ENCODE measurements around the gene CFAP251. TPM values are rescaled to one million over a fixed set of nuclear protein-coding genes. Genes with fewer than 3 reads are reported as not detected.
"Not testable (repeated sequence)": the region's sequence is repeated elsewhere in the genome, so short reads cannot be mapped to it uniquely, and the experiment has no call there.

Gene CFAP251
- total RNA-seq, 4 donors from 2014 or later, result 0.67 to 1.1 (median 0.95) TPM; not detected in 1

DNA sequence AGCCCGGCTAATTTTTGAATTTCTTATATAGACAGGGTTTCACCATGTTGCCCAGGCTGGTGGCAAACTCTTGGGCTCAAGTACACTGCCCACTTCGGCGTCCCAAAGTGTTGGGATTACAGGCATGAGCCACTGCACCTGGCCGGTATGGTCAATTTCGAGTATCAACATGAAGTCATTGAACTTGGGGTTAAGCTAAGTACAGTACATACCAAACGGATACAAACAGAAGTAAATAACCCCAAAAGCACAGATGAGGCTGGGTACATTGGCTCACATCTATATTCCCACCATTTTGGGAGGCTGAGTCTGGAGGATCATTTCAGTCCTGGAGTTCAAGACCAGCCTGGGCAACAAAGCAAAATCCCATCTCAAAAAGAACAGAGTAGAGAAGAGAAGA, 42.8 kb upstream of the CFAP251 start:
- no peaks in the 10 kb centered on the region for H3K4me1 ChIP-seq
- no peak overlapping the region for H3K27ac ChIP-seq
- DNase-seq, result no peak
- H3K27me3 ChIP-seq, result no peaks in the 10 kb centered on the region
- H3K9me3 ChIP-seq, result no peaks in the 10 kb centered on the region
- H3K36me3 ChIP-seq, result no peaks in the 10 kb centered on the region
- TF ChIP-seq POLR2A (IDR thresholded peaks at IDR 0.05), result no peak
- TF ChIP-seq, protein P1, sequence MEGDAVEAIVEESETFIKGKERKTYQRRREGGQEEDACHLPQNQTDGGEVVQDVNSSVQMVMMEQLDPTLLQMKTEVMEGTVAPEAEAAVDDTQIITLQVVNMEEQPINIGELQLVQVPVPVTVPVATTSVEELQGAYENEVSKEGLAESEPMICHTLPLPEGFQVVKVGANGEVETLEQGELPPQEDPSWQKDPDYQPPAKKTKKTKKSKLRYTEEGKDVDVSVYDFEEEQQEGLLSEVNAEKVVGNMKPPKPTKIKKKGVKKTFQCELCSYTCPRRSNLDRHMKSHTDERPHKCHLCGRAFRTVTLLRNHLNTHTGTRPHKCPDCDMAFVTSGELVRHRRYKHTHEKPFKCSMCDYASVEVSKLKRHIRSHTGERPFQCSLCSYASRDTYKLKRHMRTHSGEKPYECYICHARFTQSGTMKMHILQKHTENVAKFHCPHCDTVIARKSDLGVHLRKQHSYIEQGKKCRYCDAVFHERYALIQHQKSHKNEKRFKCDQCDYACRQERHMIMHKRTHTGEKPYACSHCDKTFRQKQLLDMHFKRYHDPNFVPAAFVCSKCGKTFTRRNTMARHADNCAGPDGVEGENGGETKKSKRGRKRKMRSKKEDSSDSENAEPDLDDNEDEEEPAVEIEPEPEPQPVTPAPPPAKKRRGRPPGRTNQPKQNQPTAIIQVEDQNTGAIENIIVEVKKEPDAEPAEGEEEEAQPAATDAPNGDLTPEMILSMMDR (IDR thresholded peaks at IDR 0.05), result no peak
- H3K4me3 ChIP-seq, result no peak overlapping the region

GRCh38 chr12:121876080-121876447, 42.3 kb upstream of the CFAP251 start:
- H3K4me1 ChIP-seq, H3K9me3 ChIP-seq, DNase-seq, H3K27ac ChIP-seq, H3K27me3 ChIP-seq, H3K36me3 ChIP-seq, H3K4me3 ChIP-seq: not testable (repeated sequence)

GRCh38 chr12:121883315-121883660, 35.1 kb upstream of the CFAP251 start:
- H3K27ac ChIP-seq, result no peak overlapping the region
- no peaks in the 10 kb centered on the region for H3K9me3 ChIP-seq
- TF ChIP-seq, protein P1 (IDR thresholded peaks at IDR 0.05), result no peak
- no peak for TF ChIP-seq POLR2A (IDR thresholded peaks at IDR 0.05)
- H3K4me1 ChIP-seq, result peaks cover 0 to 4% (median 0%) of the 10 kb centered on the region in 4 donors
- DNase-seq, result no peak
- no peaks in the 10 kb centered on the region for H3K36me3 ChIP-seq
- no peaks in the 10 kb centered on the region for H3K27me3 ChIP-seq
- no peak overlapping the region for H3K4me3 ChIP-seq

- H3K4me3 ChIP-seq, DNase-seq, H3K27me3 ChIP-seq, H3K9me3 ChIP-seq, H3K36me3 ChIP-seq, H3K27ac ChIP-seq: not testable (repeated sequence)
- peaks cover 0 to 15% (median 8%) of the 10 kb centered on the region in 4 donors for H3K4me1 ChIP-seq
These were observed 33.3 kb upstream of the CFAP251 start for GRCh38 chr12:121885129-121885528.

DNA sequence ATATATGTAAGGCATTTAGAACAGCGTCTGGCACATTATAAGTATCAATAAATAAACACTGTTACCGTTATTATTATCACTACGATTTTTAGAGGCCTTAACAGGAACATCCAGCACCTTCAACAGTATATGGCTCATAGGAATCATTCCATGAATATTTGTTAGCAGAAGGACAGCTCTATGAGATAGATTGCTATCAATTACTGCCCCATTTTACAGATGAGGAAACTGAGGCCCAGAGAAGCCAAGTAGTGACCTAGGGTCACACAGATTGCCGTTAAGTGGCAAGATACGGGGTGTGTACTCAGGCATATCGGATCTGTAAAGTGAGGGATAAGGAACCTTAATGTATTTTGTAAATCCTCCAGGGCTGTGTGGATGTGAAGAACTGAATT, 30.3 kb upstream of the CFAP251 start:
- DNase-seq, result no peak
- Histone ChIP-seq H3K27ac (peak overlapping the region; percentile 39 to 95 (median 91)), H3K4me1 (peaks cover 0 to 36% (median 12%) of the 10 kb centered on the region in 4 donors), H3K36me3 (no peaks in the 10 kb centered on the region), H3K27me3 (no peaks in the 10 kb centered on the region), H3K4me3 (peak overlapping the region; percentile 60 to 78 (median 67)), H3K9me3 (no peaks in the 10 kb centered on the region)
- TF ChIP-seq, protein P1 (IDR thresholded peaks at IDR 0.05), result no peak
- TF ChIP-seq POLR2A (IDR thresholded peaks at IDR 0.05), result no peak

- TF ChIP-seq POLR2A (IDR thresholded peaks at IDR 0.05), result peak; percentile 79 to 84
- TF ChIP-seq, protein P1 (IDR thresholded peaks at IDR 0.05), result peak; percentile 11 to 63 (median 58)
- Histone ChIP-seq H3K27ac (peak within 1 kb of the TSS; percentile 91 to 95 (median 92)), H3K4me3 (peak within 1 kb of the TSS; percentile 60 to 78 (median 67)), H3K9me3 (no peaks in the 10 kb centered on the region), H3K4me1 (peaks cover 0 to 42% (median 12%) of the 10 kb centered on the region in 4 donors), H3K27me3 (no peaks in the 10 kb centered on the region), H3K36me3 (no peaks in the 10 kb centered on the region)
- peak; percentile 98 to 99 (median 99) for DNase-seq
These were observed 29.7 kb upstream of the CFAP251 start, which contains the start of gene PSMD9 for GRCh38 chr12:121888478-121889273. TSS of gene PSMD9 (plus strand) at chr12:121888790. CDS start at chr12:121888857, 67 bp downstream.
